CD4-positive, alpha-beta memory T cell (primary cell): Measurements from ENCODE around the gene KCND2. TPM values are rescaled to one million over a fixed set of nuclear protein-coding genes. Genes with fewer than 3 reads are reported as not detected.

Experiments
- CTCF ChIA-PET: fragments of 350-600 bp; sonication (Branson Sonifier 250); formaldehyde crosslinking; loops from one replicate; lab custom pipeline; 2021; ENCODE audit warnings: inconsistent platforms; ENCODE audit not compliant: partially characterized antibody; lab: Charles Lee
- POLR2A ChIA-PET: fragments of 350-600 bp; sonication (Branson Sonifier 250); formaldehyde crosslinking; loops from one replicate; lab custom pipeline; 2021; ENCODE audit not compliant: partially characterized antibody; lab: Charles Lee
- DNase-seq, 5 donors: peaks; one replicate each; pipeline versions ENCODE4 v3.0.0 to v3.0.0-alpha.2; 2020 to 2022; ENCODE audit warnings: mixed read lengths in 1 of 5
- H3K27ac ChIP-seq: one replicate; pipeline ENCODE4 v1.7.0; 2013; ENCODE audit warnings: low read depth, low read length
- H3K27me3 ChIP-seq: 2 replicates; pipeline ENCODE4 v1.7.0; 2013; ENCODE audit warnings: mild to moderate bottlenecking, low read length, moderate library complexity; ENCODE audit not compliant: insufficient read depth
- H3K36me3 ChIP-seq: 2 replicates; pipeline ENCODE4 v1.7.0; 2013; ENCODE audit warnings: mild to moderate bottlenecking, low read length, moderate library complexity; ENCODE audit not compliant: insufficient read depth
- H3K4me1 ChIP-seq: 2 replicates; pipeline ENCODE4 v1.7.0; 2013; ENCODE audit warnings: mild to moderate bottlenecking, low read length, moderate library complexity; ENCODE audit not compliant: insufficient read depth
- H3K4me3 ChIP-seq, 2 donors: one replicate each; pipeline ENCODE4 v1.7.0; 2013; ENCODE audit warnings: low read length in 2 of 2, mild to moderate bottlenecking in 1 of 2
- H3K9me3 ChIP-seq, 2 donors: one replicate each; pipeline ENCODE4 v1.7.0; 2013; ENCODE audit warnings: low read length in 2 of 2, control low read depth in 1 of 2; ENCODE audit not compliant: control insufficient read depth in 1 of 2
- H3K27ac Mint-ChIP-seq, 7 donors: one replicate each; pipeline ENCODE4 v1.8.0; 2020 to 2021; ENCODE audit warnings: mixed read lengths in 7 of 7, mild to moderate bottlenecking in 6 of 7, inconsistent platforms in 3 of 7, moderate library complexity in 3 of 7
- H3K27me3 Mint-ChIP-seq, 2 donors: one replicate each; pipeline ENCODE4 v1.8.0; 2020 to 2021; ENCODE audit warnings: mixed read lengths in 2 of 2
- H3K36me3 Mint-ChIP-seq, 2 donors: one replicate each; pipeline ENCODE4 v1.8.0; 2020 to 2021; ENCODE audit warnings: mixed read lengths in 2 of 2, inconsistent platforms in 1 of 2, mild to moderate bottlenecking in 1 of 2
- H3K4me1 Mint-ChIP-seq, 4 donors: one replicate each; pipeline ENCODE4 v1.8.0; 2020 to 2021; ENCODE audit warnings: mixed read lengths in 4 of 4, mild to moderate bottlenecking in 1 of 4
- H3K4me3 Mint-ChIP-seq, 8 donors: one replicate each; pipeline ENCODE4 v1.8.0; 2020 to 2021; ENCODE audit warnings: mixed read lengths in 8 of 8, mild to moderate bottlenecking in 7 of 8, moderate library complexity in 6 of 8, inconsistent platforms in 3 of 8
- H3K9me3 Mint-ChIP-seq, 8 donors: one replicate each; pipeline ENCODE4 v1.8.0; 2020 to 2021; ENCODE audit warnings: mixed read lengths in 8 of 8, mild to moderate bottlenecking in 5 of 8, inconsistent platforms in 3 of 8, moderate library complexity in 1 of 8
- intact Hi-C: fragments of 100-400 bp; cut with micrococcal nuclease; formaldehyde crosslinking; loops from one replicate; pipeline ENCODE4 v1.15.1; 2023
- polyA plus RNA-seq, 2 donors: library from polyadenylated mRNA; unstranded; fragments of 300-500 nt; fragmentation: Illumina TruSeq; gene quantifications; one replicate each; pipeline ENCODE4 v1.2.3, GENCODE V29; 2021
- total RNA-seq, 2 experiments: library from RNA; stranded (reverse); gene quantifications; one replicate each; pipeline ENCODE4 v1.2.3, GENCODE V29; 2021

Gene KCND2
- total and polyA plus RNA-seq, 4 experiments from 2014 or later = not detected

- no peaks in the 10 kb centered on the region for H3K27me3 ChIP-seq
- H3K36me3 ChIP-seq = no peaks in the 10 kb centered on the region
- H3K27ac ChIP-seq = no peak overlapping the region
- CTCF ChIA-PET = no interaction called here
- Mint-ChIP-seq H3K36me3 (no peaks in the 10 kb centered on the region), H3K4me3 (no peak overlapping the region), H3K4me1 (peaks cover 0 to 4% (median 0%) of the 10 kb centered on the region in 4 donors), H3K27ac (no peak overlapping the region), H3K27me3 (no peaks in the 10 kb centered on the region), H3K9me3 (peaks cover 0 to 2% (median 0%) of the 10 kb centered on the region in 8 donors)
- no peaks in the 10 kb centered on the region for H3K4me1 ChIP-seq
- no peaks in the 10 kb centered on the region for H3K9me3 ChIP-seq
- no peak overlapping the region for H3K4me3 ChIP-seq
- intact Hi-C loops = no loop called here
- DNase-seq = no peak
- POLR2A ChIA-PET = no interaction called here
These were observed 35.1 kb downstream of the KCND2 start for GRCh38 chr7:120307991-120308545.

DNA sequence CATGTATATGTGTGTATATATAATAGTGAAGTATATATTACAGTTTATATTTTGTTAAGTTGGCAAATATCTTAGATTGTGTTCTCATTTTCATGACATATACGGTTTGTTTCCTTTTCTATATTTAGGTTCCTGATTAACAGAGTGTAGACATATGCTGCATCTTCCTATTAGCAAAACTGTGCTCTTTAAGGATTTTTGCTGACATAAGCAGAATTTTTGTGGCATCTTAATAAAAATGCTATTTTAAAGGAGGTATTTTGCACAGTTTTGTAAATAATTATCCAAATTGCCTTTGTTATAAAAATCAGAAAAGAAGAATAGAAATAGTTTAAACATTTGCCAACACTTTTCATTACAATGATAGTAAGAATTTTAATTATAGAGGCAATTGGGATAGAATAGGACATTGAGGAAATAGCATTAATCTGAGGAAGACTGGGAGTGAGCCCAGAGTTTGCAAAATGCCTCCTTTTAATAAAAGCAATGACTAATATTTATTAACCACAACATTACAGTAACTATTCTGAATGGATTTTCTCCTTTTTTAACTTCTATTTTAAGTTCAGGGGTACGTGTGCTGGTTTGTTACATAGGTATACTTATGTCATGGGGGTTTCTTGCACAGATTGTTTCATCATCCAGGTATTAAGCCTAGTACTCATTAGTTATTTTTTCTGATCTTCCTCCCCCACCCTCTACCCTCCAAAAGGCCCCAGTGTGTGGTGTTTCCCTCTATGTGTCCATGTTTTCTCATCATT lies 38.2 kb downstream of the KCND2 start:
- POLR2A ChIA-PET = no interaction called here
- H3K27ac Mint-ChIP-seq = no peak overlapping the region
- no peak overlapping the region for H3K4me3 Mint-ChIP-seq
- no peak for DNase-seq
- intact Hi-C loops = no loop called here
- no peaks in the 10 kb centered on the region for H3K36me3 Mint-ChIP-seq
- no peaks in the 10 kb centered on the region for H3K36me3 ChIP-seq
- H3K9me3 Mint-ChIP-seq = peaks cover 0 to 4% (median 0%) of the 10 kb centered on the region in 8 donors
- H3K27me3 Mint-ChIP-seq = no peaks in the 10 kb centered on the region
- H3K27me3 ChIP-seq = no peaks in the 10 kb centered on the region
- H3K9me3 ChIP-seq = no peaks in the 10 kb centered on the region
- H3K4me1 Mint-ChIP-seq = no peaks in the 10 kb centered on the region
- no peak overlapping the region for H3K27ac ChIP-seq
- no peak overlapping the region for H3K4me3 ChIP-seq
- H3K4me1 ChIP-seq = no peaks in the 10 kb centered on the region
- CTCF ChIA-PET = no interaction called here

- no peaks in the 10 kb centered on the region for H3K27me3 ChIP-seq
- H3K4me1 Mint-ChIP-seq = no peaks in the 10 kb centered on the region
- H3K9me3 ChIP-seq = no peaks in the 10 kb centered on the region
- no peak for DNase-seq
- POLR2A ChIA-PET = no interaction called here
- peaks cover 0 to 4% (median 0%) of the 10 kb centered on the region in 8 donors for H3K9me3 Mint-ChIP-seq
- no peak overlapping the region for H3K27ac Mint-ChIP-seq
- no peaks in the 10 kb centered on the region for H3K4me1 ChIP-seq
- H3K27me3 Mint-ChIP-seq = no peaks in the 10 kb centered on the region
- no peaks in the 10 kb centered on the region for H3K36me3 Mint-ChIP-seq
- intact Hi-C loops = no loop called here
- H3K27ac ChIP-seq = no peak overlapping the region
- no peaks in the 10 kb centered on the region for H3K36me3 ChIP-seq
- CTCF ChIA-PET = no interaction called here
- no peak overlapping the region for H3K4me3 Mint-ChIP-seq
- H3K4me3 ChIP-seq = no peak overlapping the region
These were observed 47.4 kb downstream of the KCND2 start for GRCh38 chr7:120320218-120320961.

- Mint-ChIP-seq H3K4me1 (no peaks in the 10 kb centered on the region), H3K27ac (no peak overlapping the region), H3K4me3 (no peak overlapping the region), H3K27me3 (no peaks in the 10 kb centered on the region), H3K36me3 (no peaks in the 10 kb centered on the region), H3K9me3 (peaks cover 0 to 3% (median 0%) of the 10 kb centered on the region in 8 donors)
- Histone ChIP-seq H3K4me1 (no peaks in the 10 kb centered on the region), H3K9me3 (no peaks in the 10 kb centered on the region), H3K27me3 (no peaks in the 10 kb centered on the region), H3K4me3 (no peak overlapping the region), H3K27ac (no peak overlapping the region), H3K36me3 (no peaks in the 10 kb centered on the region)
- CTCF ChIA-PET = no interaction called here
- no peak for DNase-seq
- intact Hi-C loops = no loop called here
- POLR2A ChIA-PET = no interaction called here
These were observed 54.1 kb downstream of the KCND2 start for GRCh38 chr7:120327054-120327453.

DNA sequence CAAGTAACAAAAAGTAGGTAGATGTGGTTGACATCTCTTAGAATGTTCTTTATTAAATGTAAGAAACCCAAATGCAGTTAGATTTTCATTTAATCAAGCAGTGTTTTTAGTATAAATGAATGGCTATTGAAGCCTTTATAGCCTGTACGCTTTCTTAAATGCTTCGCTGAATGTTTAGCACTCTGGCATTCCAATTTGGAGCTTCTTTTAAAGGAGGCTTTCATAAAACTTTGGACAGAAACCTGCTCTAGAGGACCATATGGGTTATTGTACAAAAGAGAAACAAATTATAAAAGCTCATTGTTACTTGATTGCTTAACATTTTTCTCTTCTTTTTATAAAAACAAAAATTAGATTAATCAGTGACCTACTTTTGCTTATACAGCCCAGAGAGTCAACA lies 59.5 kb downstream of the KCND2 start:
- H3K36me3 ChIP-seq = no peaks in the 10 kb centered on the region
- H3K4me3 Mint-ChIP-seq = no peak overlapping the region
- intact Hi-C loops = no loop called here
- no peak for DNase-seq
- peaks cover 0 to 6% (median under 1%) of the 10 kb centered on the region in 8 donors for H3K9me3 Mint-ChIP-seq
- H3K4me1 ChIP-seq = no peaks in the 10 kb centered on the region
- POLR2A ChIA-PET = no interaction called here
- H3K27me3 Mint-ChIP-seq = no peaks in the 10 kb centered on the region
- CTCF ChIA-PET = no interaction called here
- H3K27ac Mint-ChIP-seq = no peak overlapping the region
- H3K27me3 ChIP-seq = no peaks in the 10 kb centered on the region
- no peak overlapping the region for H3K4me3 ChIP-seq
- H3K27ac ChIP-seq = no peak overlapping the region
- H3K9me3 ChIP-seq = no peaks in the 10 kb centered on the region
- H3K4me1 Mint-ChIP-seq = no peaks in the 10 kb centered on the region
- no peaks in the 10 kb centered on the region for H3K36me3 Mint-ChIP-seq

- no peaks in the 10 kb centered on the region for H3K27me3 ChIP-seq
- CTCF ChIA-PET = no interaction called here
- H3K27ac ChIP-seq = no peak overlapping the region
- Mint-ChIP-seq H3K4me3 (no peak overlapping the region), H3K27me3 (no peaks in the 10 kb centered on the region), H3K36me3 (no peaks in the 10 kb centered on the region), H3K4me1 (no peaks in the 10 kb centered on the region), H3K27ac (no peak overlapping the region), H3K9me3 (peaks cover 0 to 6% (median 2%) of the 10 kb centered on the region in 8 donors)
- DNase-seq = no peak
- H3K36me3 ChIP-seq = no peaks in the 10 kb centered on the region
- POLR2A ChIA-PET = no interaction called here
- H3K4me1 ChIP-seq = no peaks in the 10 kb centered on the region
- H3K9me3 ChIP-seq = no peaks in the 10 kb centered on the region
- intact Hi-C loops = no loop called here
- H3K4me3 ChIP-seq = no peak overlapping the region
These were observed 61.5 kb downstream of the KCND2 start for GRCh38 chr7:120334475-120334874.

GRCh38 chr7:120337308-120337907 lies 64.4 kb downstream of the KCND2 start:
- Mint-ChIP-seq H3K27ac (no peak overlapping the region), H3K27me3 (no peaks in the 10 kb centered on the region), H3K4me1 (no peaks in the 10 kb centered on the region), H3K9me3 (peaks cover 0 to 4% (median under 1%) of the 10 kb centered on the region in 8 donors), H3K4me3 (no peak overlapping the region), H3K36me3 (no peaks in the 10 kb centered on the region)
- no peaks in the 10 kb centered on the region for H3K4me1 ChIP-seq
- no peaks in the 10 kb centered on the region for H3K27me3 ChIP-seq
- H3K27ac ChIP-seq = no peak overlapping the region
- no peaks in the 10 kb centered on the region for H3K9me3 ChIP-seq
- H3K36me3 ChIP-seq = no peaks in the 10 kb centered on the region
- POLR2A ChIA-PET = no interaction called here
- intact Hi-C loops = no loop called here
- no peak overlapping the region for H3K4me3 ChIP-seq
- no peak for DNase-seq
- CTCF ChIA-PET = no interaction called here
